Peyer's patch (tissue), 4 donors: ENCODE measurements around the gene TRUB2. TPM values are rescaled to one million over a fixed set of nuclear protein-coding genes. Genes with fewer than 3 reads are reported as not detected.
A peak's percentile ranks its signal among the peaks of the same experiment; 100 is the strongest.
"Not testable (repeated sequence)": the region's sequence is repeated elsewhere in the genome, so short reads cannot be mapped to it uniquely, and the experiment has no call there.

Experiments
- DNase-seq, 3 donors: peaks; one replicate each; pipeline ENCODE4 v3.0.0-alpha.2; 2017 to 2019
- H3K27ac ChIP-seq, 4 donors: fragments of 200-600 bp; sonication (generic); one replicate each; pipeline ENCODE4 v1.5.1; 2016 to 2019
- H3K27me3 ChIP-seq, 2 donors: fragments of 200-600 bp; sonication (generic); one replicate each; pipeline ENCODE4 v1.5.1; 2019
- H3K36me3 ChIP-seq, 3 donors: fragments of 200-600 bp; sonication (generic); one replicate each; pipeline ENCODE4 v1.5.1; 2016 to 2019
- H3K4me1 ChIP-seq, 4 donors: fragments of 200-600 bp; sonication (generic); one replicate each; pipeline ENCODE4 v1.5.1; 2016 to 2019
- H3K4me3 ChIP-seq, 4 donors: fragments of 200-600 bp; sonication (generic); 1 replicate in 3 of 4; 2 replicates in 1 of 4; pipeline ENCODE4 v1.5.1; 2016 to 2019; ENCODE audit warnings: mild to moderate bottlenecking in 1 of 4
- H3K9me3 ChIP-seq, 4 donors: fragments of 200-600 bp; sonication (generic); one replicate each; pipeline ENCODE4 v1.5.1; 2016 to 2019; ENCODE audit warnings: mild to moderate bottlenecking in 1 of 4
- CTCF ChIP-seq, 6 experiments: fragments of 450-650 bp in 4 of 6; fragments of 200-600 bp in 2 of 6; sonication (generic) in 1 of 6; IDR thresholded peaks; one replicate each; pipeline ENCODE4 v1.5.1; 2017 to 2019; ENCODE audit warnings: antibody characterized with exemption in 6 of 6, mild to moderate bottlenecking in 3 of 6, moderate library complexity in 1 of 6
- POLR2A ChIP-seq, 2 donors: fragments of 450-650 bp; IDR thresholded peaks; one replicate each; pipeline ENCODE4 v1.5.1; 2017; ENCODE audit warnings: antibody characterized with exemption in 2 of 2, mild to moderate bottlenecking in 2 of 2, moderate library complexity in 2 of 2
- total RNA-seq, 4 donors: library from RNA; depleted of rRNA; stranded (reverse); fragments of >200 nt; gene quantifications; one replicate each; pipeline ENCODE4 v1.1.0, GENCODE V29; 2016

The TRUB2 gene
- total RNA-seq, 4 donors from 2014 or later: 11.7 to 42.9 (median 17.4) TPM

GRCh38 chr9:128286440-128286839 is 35.8 kb downstream of the TRUB2 start:
- Histone ChIP-seq H3K9me3 (no peaks in the 10 kb centered on the region), H3K4me3 (no peak overlapping the region), H3K4me1 (no peaks in the 10 kb centered on the region), H3K36me3 (peaks cover 0 to 26% (median 0%) of the 10 kb centered on the region in 3 donors), H3K27ac (no peak overlapping the region), H3K27me3 (no peaks in the 10 kb centered on the region)
- TF ChIP-seq POLR2A (IDR thresholded peaks at IDR 0.05): no peak
- no peak for TF ChIP-seq CTCF (IDR thresholded peaks at IDR 0.05)
- DNase-seq: no peak

- no peaks in the 10 kb centered on the region for H3K9me3 ChIP-seq
- no peak overlapping the region for H3K27ac ChIP-seq
- TF ChIP-seq POLR2A (IDR thresholded peaks at IDR 0.05): no peak
- TF ChIP-seq CTCF (IDR thresholded peaks at IDR 0.05): no peak
- DNase-seq: no peak
- no peaks in the 10 kb centered on the region for H3K27me3 ChIP-seq
- no peaks in the 10 kb centered on the region for H3K4me1 ChIP-seq
- no peak overlapping the region for H3K4me3 ChIP-seq
- H3K36me3 ChIP-seq: peaks cover 0 to 26% (median 0%) of the 10 kb centered on the region in 3 donors
Measured at GRCh38 chr9:128285033-128285784, 37.0 kb downstream of the TRUB2 start.

GRCh38 chr9:128282500-128282899 is 39.7 kb downstream of the TRUB2 start:
- Histone ChIP-seq H3K9me3 (no peaks in the 10 kb centered on the region), H3K27me3 (no peaks in the 10 kb centered on the region), H3K4me1 (peaks cover 0 to 2% (median 0%) of the 10 kb centered on the region in 4 donors), H3K36me3 (peaks cover 0 to 9% (median 0%) of the 10 kb centered on the region in 3 donors), H3K4me3 (no peak overlapping the region), H3K27ac (no peak overlapping the region)
- no peak for TF ChIP-seq POLR2A (IDR thresholded peaks at IDR 0.05)
- TF ChIP-seq CTCF (IDR thresholded peaks at IDR 0.05): no peak
- no peak for DNase-seq

GRCh38 chr9:128280084-128280622 is 42.1 kb downstream of the TRUB2 start:
- TF ChIP-seq CTCF (IDR thresholded peaks at IDR 0.05): no peak
- TF ChIP-seq POLR2A (IDR thresholded peaks at IDR 0.05): no peak
- no peaks in the 10 kb centered on the region for H3K36me3 ChIP-seq
- no peaks in the 10 kb centered on the region for H3K9me3 ChIP-seq
- no peak for DNase-seq
- peaks cover 0 to 13% (median 3%) of the 10 kb centered on the region in 4 donors for H3K4me1 ChIP-seq
- H3K27me3 ChIP-seq: no peaks in the 10 kb centered on the region
- H3K4me3 ChIP-seq: no peak overlapping the region
- no peak overlapping the region for H3K27ac ChIP-seq

- not testable (repeated sequence) for H3K27me3 ChIP-seq, H3K36me3 ChIP-seq, H3K9me3 ChIP-seq, DNase-seq, H3K4me3 ChIP-seq
- H3K4me1 ChIP-seq: peaks cover 0 to 20% (median 5%) of the 10 kb centered on the region in 4 donors
- H3K27ac ChIP-seq: peak overlapping the region in 1 of 4 donors; percentile 8
Measured at GRCh38 chr9:128279088-128280073, 42.9 kb downstream of the TRUB2 start.
